DMS53 treated with DMSO at 0.1 percent for 48 hours (cell line): ENCODE data around the gene FOXQ1.

ENCODE experiments used
- DNase-seq: peaks from one replicate; lab custom pipeline; 2025; ENCODE audit not compliant: unreplicated experiment; lab: John Stamatoyannopoulos, UW

The FOXQ1 gene

DNA sequence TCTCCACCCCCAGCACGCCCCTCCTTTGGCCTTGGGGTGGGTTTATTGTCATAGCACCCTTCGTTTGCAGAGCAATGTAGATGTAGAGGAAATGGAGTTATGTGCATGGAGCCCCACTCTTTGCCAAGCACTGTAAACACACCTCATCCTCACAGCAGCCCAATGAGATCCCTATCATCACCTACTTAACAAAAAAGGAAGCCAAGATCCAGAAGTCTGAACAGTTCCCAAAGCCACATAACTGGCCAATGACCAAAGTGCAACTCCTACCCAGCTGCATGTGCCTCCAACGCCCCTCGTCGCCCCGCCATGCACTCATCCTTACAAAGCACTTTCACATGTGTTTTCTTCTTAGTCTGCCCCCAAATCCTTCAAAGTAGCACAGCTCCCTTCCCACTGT lies 21.8 kb upstream of the FOXQ1 start:
- DNase-seq: no peak

DNA sequence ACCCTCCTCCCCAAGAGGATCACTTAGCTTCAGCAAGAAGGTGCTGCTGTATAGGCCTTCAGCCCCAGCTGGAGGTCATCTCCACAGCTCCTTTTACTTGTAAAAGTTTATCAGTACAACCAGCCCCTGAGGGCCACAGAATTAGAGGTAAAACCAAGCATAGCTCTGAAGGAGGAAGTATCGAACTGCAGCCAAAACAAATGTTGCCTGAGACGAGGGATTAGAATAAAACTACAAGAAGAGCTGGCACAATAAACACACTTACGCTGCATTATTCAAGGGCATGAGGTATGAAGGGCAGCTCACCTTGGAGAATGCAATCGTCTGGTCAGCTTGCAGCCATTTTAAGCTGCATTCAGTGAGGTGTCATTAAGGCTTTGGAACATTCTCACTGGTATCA lies 21.1 kb upstream of the FOXQ1 start:
- no peak for DNase-seq

DNA sequence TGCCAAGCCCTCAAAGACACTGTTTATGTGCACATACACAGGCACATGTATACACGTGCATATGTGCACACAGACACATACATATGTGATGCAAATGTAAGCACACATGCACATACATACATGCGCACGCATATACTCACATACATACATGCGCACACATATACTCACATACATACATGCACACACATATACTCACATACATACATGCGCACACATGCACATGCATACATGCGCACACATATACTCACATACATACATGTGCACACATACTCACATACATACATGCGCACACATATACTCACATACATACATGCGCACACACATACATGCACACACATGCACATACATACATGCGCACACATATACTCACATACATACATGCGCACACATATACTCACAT lies 20.5 kb upstream of the FOXQ1 start:
- DNase-seq: no peak

DNA sequence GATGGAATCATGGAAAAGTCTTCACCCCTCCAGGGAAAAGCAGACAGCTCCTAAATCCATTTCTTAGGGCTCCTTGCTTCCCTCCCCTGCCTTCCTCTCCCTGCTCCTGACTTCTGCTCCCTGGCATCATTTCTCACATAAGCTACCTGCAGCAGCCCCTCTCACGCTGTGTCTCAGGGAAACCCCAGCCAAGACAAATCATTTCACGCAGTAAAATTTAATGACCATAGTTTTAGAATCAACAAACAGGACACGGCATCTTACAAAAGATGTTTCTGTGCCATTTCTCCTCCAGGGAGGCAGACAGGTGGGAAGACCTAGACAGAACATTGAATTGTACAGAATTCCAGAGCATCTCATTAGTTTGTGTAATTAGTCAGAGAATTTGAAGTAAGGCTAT lies 16.5 kb upstream of the FOXQ1 start:
- DNase-seq: no peak

DNA sequence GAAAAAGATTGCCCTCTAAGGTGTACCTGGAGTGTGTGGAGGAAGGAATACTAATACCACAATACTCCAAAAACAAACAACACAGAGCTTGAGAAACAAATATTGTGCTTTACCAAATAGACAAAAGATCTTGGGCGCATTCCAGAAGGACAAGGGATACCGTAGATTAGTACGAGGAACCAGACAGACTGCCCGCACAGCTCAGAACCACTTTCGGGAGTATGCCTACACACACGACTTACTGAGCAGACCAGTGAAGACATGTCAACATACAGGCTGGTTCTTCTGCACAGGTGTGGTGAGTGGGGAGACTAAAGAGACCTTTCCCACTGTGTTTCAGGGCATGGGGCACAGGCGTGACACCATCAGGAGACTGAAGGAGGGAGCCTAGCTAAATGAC lies 15.8 kb upstream of the FOXQ1 start:
- no peak for DNase-seq

DNA sequence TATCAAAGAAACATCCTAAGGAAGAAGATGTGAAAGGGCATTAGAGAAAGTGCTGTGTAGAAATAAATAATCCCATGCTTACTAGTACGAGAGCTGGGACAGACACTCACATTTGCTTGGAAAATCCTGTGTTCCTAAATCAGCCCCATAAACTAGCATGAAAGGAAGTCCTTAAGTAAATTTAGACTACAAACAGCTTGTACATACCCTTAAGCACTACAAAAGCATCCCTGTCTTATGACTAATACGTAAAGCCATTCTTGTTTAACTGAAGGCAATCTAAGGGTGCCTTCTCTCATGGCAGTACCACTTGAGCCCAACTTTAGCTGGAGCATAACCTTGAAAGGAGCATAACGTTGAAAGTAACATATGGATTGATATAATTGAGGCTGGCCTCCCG lies 15.4 kb upstream of the FOXQ1 start:
- no peak for DNase-seq

DNA sequence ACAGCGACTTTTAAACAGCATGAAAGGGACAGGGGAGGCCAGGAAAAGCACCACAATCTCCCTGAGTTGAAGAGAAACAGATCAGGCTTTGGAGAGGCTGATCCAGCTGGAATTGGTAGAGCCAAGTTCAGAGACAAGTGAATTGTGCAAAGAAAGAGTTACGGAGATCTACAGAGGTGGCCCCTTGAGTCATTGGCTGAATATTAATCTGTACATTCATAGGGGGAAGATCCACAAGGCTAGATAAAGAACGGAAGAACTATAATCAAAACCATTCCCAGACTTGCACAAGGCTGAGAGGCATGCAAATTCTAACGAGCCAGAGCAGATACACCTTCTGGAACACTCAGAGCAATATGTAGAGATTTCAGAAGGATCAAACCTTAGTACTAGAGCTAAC lies 14.2 kb upstream of the FOXQ1 start:
- DNase-seq: no peak

DNA sequence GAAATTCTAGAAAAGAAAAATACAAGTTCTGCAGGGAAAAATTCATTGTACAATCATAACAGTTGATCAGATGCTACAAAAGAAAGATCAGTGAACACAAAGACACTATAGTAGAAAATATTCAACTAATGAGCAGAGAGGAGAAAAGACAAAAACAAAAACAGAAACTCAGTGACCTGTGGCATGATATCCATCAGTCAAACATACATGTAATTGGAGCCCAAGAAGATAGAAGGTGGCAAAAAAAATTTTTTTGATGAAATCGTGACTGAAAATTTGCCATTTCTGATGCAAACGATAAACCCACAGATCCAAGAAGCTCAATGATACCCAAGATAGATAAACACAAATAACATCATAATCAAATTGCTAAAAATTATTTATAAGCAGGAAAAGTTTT lies 13.1 kb upstream of the FOXQ1 start:
- DNase-seq: no peak

DNA sequence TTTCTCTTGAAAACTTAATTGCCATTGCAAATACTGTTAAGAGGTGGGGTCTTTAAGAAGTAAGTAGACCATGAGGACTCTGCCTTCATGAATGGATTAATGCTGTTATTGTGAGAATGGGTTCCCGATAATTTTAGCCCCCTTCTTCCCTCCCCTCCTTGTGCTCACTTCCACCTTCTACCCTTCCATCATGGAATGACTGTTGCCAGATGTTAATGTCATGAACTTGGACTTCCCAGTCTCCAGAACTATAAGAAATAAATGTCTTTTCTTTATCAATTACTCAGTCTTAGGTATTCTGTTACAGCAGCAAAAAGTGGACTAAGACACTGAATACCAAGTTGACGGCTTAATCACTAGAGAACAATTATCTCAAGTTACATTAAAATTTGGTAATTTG lies 5.8 kb upstream of the FOXQ1 start:
- no peak for DNase-seq

DNA sequence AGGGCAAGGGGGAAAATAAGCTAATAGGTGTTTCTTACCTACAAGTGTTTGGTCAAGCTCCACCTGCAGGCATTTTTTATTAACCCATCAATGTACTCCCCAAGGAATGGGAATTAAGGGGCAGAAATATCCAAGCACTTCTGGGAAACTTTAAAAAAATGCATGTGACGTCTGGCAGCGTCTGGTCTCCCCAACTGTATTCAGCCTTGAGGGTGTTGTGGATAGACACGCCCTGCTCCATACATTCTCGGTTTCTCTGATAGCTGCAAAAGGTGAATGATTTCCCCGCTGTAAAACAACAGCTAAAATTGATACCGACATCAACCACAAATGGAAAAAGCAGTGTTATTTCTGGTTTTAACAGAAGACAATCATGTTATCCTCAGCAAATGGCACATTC lies 2.5 kb upstream of the FOXQ1 start:
- DNase-seq: no peak

DNA sequence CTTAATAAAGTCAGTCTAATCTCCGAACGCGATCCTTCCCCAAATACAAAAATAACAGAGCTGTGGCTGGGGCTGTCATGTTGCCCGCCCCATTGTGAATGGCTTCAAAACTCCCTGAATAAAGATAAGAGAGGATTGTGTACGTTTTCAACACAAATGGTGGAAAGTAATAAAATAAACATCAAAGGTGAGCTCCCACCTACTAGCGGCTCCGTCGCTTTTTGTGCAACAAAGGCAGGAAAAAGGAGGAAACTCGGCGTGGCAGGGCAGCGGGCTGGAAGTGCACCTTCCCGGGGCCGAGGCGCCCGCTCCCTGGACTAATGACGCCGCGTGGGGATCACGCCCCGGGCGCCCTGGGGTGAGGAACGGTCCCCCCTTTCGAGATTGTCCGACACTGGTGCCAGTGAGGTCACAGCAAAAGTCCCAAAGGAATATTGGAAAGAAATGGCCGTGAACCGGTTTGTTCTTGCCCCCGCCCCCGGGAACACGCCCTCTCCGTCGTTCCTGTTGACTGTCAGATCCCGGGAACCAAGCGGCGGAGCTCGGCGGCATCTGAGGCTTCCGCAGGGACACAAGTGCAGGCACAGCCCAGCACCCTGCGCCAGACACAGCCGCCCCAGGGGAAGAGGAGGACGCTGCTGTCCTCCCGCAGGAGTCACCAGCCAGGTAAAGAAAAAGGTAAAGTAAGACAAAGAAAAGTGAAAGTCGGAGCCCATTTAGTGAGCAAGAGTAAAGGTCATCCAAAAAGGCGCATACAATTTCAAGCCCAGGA lies 1.1 kb upstream of the FOXQ1 start:
- DNase-seq: no peak

DNA sequence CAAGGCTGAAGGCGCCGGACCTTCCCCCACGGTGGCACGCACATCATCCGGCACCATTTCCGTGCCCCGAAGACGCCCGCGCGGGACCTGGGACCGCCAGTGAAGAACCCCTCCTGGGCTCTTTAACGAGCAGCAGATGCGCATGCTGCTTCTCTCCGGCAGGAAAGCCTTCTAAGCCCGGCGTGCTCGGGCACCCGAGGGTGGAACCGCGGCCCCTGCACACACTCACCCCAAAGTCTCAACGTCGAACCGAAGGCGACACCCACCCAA lies 240 bp downstream of the FOXQ1 start:
- no peak for DNase-seq

DNA sequence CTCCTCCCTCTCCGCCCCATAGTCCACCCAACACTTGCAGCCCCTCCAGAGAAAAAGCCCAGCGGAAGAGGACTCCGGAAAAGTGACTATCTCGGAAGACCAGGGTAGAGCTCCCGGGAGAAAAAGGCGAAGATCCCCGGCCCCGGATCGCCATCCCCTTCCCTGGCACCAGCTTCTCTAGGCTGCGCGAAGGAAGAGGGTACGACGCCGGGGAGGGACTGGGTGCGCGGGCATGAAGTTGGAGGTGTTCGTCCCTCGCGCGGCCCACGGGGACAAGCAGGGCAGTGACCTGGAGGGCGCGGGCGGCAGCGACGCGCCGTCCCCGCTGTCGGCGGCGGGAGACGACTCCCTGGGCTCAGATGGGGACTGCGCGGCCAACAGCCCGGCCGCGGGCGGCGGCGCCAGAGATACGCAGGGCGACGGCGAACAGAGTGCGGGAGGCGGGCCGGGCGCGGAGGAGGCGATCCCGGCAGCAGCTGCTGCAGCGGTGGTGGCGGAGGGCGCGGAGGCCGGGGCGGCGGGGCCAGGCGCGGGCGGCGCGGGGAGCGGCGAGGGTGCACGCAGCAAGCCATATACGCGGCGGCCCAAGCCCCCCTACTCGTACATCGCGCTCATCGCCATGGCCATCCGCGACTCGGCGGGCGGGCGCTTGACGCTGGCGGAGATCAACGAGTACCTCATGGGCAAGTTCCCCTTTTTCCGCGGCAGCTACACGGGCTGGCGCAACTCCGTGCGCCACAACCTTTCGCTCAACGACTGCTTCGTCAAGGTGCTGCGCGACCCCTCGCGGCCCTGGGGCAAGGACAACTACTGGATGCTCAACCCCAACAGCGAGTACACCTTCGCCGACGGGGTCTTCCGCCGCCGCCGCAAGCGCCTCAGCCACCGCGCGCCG lies 822 bp downstream of the FOXQ1 start:
- no peak for DNase-seq

DNA sequence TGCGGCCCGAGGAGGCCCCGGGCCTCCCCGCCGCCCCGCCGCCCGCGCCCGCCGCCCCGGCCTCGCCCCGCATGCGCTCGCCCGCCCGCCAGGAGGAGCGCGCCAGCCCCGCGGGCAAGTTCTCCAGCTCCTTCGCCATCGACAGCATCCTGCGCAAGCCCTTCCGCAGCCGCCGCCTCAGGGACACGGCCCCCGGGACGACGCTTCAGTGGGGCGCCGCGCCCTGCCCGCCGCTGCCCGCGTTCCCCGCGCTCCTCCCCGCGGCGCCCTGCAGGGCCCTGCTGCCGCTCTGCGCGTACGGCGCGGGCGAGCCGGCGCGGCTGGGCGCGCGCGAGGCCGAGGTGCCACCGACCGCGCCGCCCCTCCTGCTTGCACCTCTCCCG lies 1.5 kb downstream of the FOXQ1 start:
- no peak for DNase-seq

DNA sequence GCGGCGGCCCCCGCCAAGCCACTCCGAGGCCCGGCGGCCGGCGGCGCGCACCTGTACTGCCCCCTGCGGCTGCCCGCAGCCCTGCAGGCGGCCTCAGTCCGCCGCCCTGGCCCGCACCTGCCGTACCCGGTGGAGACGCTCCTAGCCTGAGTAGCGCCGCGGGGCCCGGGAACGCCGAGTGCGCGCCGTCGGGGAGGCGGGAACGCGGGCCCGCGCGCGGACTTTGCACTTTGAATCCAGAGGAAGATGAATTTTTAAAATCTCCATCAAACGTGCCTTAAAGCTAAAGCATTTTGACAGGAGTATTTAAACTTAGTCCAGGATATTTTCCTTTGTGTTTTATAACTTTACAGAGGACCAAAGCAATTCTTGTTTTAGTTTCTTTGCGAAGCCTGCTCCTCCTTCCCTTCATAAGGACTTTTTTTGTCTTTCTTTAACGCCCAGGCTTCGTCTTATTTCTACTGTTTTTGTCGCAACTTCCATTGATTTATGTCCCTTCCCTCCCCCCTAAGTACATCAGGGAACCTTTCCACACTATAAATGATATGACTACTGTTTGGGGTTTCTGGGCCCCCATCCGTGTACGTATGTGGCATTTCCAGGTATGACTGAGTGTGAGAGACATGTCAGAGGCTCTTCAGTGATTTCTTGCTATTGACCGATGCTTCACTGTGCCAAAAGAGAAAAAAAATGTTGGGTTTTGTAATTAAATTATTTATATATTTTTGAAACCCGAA lies 2.0 kb downstream of the FOXQ1 start:
- no peak for DNase-seq

DNA sequence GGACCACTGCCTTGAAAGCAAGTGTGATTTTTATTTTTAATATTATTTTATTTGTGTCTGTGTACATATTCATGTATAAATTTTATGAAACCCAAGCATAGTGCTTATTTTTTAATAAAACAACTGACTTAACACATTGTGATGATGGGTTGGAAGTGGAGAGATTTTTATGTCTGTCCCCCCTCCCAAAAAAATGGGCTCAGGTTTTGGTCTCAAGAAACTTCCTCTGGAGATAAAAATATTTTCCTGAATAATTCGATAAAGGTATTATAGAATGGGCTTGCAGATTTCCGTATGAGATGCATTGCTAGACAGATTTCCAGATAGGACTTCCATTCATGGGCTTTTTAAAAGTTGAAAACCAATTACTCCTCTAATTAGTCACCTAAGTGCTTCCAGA lies 2.7 kb downstream of the FOXQ1 start:
- DNase-seq: no peak

DNA sequence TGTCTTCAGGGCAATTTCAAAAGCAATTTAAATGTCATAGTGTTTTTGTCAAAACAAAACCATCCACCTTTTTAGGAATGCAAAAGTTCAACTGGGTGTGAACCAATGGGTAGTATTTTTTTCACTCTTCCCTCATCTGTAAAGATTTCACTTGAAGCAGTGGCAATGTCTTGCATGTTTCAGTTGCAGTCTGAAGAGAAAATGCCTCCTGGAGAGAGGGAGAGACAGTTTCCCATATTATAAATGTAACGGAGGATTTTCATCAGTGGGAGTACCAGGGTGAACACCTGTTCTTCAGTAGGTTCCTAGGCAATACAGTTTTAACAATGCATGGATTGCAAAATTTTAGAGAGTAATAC lies 3.3 kb downstream of the FOXQ1 start:
- DNase-seq: no peak

DNA sequence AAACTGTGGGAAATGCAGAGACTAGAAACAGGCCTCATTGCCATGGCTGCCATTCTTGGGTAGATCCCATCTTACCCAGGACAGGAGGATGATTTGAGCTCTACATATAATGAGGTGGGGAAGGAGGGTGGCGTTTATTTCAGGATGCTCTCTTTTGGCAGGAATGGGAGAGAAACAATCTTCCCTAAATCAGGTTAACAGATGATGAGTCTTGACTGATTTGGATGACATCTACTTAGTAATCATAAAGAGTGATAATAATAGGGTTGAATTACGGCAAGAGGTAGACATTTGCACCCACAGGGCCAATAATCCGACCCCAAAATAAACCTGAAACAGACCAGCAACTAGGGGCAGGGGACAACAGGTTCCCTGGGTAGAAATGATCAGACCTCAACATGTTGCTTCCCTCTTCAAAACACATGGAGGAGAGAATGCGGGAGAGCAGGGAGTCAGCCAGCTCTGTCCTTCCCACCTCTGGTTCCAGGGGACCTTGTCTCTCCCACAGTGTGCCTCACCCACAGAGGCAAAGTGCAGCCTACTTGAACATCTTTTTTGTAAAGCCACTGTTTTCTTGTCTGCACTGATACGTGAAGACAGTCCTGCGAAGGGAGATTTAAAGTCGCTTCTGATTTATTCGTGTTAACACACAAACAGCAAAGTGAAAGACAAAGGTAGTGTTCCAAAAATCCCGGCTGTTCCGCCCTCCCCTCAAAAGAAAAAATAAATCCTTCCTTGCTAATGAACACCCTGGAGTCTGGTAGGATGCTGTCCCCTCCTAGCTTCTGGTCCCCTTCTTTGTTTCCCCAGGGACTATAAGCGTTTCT lies 3.9 kb downstream of the FOXQ1 start:
- no peak for DNase-seq

DNA sequence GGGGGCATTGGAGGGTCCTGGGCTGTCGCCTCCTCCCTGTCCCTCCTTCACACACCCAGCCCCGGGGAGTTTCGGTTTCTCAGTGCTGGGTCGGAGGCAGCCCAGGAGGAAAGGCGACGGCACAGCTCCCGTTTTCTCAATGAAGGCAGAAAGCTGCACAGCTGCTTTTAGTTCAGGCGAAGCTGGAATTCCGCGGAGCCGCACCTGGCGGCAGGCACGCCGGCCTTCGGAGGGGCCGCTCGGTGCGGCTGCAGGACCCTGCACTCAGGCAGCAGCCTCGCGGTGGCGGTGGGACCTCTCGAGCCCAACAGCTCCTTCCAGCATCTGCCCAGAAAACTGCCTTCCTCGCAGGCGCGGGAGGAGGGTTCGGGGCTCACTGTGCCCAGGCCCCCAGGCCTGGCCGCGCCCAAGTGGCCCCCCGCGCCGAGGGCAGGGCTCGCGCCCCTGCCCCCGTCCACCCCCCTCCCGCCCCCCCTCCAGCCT lies 4.6 kb downstream of the FOXQ1 start:
- DNase-seq: no peak

DNA sequence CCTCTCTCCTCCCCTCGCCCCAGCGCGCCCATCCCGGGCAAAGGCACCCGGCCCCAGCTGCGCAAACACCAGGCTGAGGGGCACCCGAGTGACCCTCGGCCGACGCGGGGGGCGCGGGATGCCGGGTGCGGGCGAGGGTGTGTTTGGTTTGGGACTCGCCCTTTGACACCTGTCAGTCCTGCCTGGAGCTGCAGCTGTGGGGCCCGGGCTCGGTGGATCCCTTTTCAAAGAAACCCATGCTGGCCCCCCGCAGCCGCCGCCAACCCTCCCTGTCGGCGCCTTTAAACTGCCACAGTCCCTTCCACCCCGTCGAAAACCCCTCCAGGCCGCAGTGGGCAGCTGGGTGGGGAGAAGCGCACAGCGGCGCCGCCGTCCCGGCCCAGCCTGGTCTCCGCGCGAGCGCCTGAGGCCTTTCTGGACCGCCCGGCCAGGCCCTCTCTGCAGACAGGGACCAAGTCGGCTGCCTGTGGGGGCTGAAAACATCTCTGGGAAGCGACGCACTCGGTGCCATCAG lies 5.5 kb downstream of the FOXQ1 start:
- DNase-seq: no peak

DNA sequence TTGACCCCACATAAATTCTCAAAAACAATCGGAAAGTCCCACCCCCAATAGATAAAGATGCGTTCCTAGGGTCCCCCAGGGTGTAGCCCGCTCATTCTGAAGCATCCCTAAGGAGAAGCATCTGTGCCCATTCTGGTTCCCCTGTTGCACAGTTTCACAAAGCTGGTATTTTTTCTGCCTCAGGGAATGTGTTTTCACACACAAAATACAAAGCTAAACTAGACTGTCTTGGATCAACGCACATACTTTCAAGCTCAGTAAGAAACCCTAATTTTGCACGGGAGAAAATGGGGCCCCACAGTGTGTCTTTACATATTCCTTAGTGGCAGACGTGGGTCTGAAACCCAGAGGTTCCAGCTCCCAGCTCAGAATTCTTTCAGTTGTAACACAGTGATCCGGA lies 6.1 kb downstream of the FOXQ1 start:
- no peak for DNase-seq
